HG02678 (cell line): ENCODE results near the gene MCF2L.

Experiments
- ATAC-seq: cut with Tn5 transposase; IDR thresholded peaks from one replicate; pipeline ENCODE4 v1.9.1; 2021; ENCODE audit warnings: mild to moderate bottlenecking, moderate library complexity; ENCODE audit not compliant: unreplicated experiment

The MCF2L gene

GRCh38 chr13:113080361-113080831, 111.4 kb downstream of the MCF2L start:
- ATAC-seq: no peak

DNA sequence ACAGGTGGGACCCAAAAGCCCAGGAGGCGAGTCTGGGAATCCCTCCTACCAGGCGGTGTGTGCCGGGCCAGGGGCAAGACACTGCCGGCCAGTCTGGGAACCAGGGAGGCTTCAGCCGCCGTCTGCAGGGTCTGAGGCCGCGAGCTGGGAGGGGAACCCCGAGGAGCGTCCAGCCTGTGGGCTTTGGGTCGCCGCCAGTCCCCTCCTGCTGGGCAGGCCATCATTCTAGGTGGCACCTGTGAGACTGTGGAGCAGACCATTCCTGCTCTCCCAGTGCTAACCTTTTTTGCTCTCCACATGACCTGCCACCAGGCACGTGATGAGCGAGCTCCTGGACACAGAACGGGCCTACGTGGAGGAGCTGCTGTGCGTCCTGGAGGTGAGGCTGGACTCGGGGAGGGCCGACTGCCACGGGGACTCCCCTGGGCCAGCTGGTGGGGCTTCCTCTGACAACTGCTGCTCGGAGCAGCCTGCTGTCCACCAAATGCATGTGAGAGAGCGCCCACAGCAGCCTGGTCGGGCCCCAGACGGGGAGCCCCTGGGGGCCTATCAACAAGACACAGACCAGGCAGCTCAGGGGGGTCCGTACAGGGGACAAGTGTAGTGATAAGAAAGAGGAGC, 112.0 kb downstream of the MCF2L start:
- ATAC-seq: no peak

DNA sequence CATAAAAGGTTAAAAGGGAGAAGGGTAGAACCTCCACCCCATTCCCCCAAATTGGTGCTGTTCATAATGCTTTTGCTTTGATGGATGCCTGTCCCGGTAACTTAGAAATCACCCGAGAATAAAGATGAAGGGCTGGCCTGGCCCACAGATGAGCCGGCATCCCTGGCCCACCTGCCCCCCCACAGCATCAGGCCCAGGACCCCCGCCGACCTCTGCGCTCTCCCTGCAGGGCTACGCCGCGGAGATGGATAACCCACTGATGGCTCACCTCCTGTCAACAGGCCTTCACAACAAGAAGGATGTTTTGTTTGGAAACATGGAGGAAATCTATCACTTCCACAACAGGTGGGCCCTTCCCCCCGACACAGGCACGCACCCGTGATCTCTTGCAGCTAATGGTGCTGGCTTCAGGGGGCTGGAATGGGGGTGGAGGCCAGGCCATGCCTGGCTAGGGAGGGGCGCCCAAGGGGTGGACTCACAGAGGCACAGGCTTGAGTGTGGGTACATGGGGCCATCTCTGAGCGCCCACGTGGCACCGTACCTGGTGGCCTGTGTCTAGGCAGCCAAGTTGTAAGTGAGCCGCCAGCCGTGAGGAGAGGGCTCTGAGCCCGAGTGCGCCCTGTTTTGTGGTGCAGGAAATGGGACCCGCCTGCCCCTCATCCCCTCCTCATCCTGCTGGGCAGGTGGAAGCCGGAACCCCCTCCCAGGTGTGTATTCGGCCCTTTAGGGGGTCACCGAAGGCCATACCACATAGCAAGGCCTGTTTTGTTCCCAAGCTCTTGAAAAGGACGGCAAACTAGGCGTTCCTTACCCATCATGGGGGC, 113.4 kb downstream of the MCF2L start:
- ATAC-seq: no peak

GRCh38 chr13:113083022-113083373, 114.0 kb downstream of the MCF2L start:
- no peak for ATAC-seq

- ATAC-seq: no peak
Observed at GRCh38 chr13:113083402-113084061, 114.5 kb downstream of the MCF2L start.

- no peak for ATAC-seq
Observed at GRCh38 chr13:113084094-113084942, 115.3 kb downstream of the MCF2L start.

GRCh38 chr13:113084943-113085540, 116.0 kb downstream of the MCF2L start:
- ATAC-seq: no peak

GRCh38 chr13:113086031-113086750, 117.2 kb downstream of the MCF2L start:
- no peak for ATAC-seq

DNA sequence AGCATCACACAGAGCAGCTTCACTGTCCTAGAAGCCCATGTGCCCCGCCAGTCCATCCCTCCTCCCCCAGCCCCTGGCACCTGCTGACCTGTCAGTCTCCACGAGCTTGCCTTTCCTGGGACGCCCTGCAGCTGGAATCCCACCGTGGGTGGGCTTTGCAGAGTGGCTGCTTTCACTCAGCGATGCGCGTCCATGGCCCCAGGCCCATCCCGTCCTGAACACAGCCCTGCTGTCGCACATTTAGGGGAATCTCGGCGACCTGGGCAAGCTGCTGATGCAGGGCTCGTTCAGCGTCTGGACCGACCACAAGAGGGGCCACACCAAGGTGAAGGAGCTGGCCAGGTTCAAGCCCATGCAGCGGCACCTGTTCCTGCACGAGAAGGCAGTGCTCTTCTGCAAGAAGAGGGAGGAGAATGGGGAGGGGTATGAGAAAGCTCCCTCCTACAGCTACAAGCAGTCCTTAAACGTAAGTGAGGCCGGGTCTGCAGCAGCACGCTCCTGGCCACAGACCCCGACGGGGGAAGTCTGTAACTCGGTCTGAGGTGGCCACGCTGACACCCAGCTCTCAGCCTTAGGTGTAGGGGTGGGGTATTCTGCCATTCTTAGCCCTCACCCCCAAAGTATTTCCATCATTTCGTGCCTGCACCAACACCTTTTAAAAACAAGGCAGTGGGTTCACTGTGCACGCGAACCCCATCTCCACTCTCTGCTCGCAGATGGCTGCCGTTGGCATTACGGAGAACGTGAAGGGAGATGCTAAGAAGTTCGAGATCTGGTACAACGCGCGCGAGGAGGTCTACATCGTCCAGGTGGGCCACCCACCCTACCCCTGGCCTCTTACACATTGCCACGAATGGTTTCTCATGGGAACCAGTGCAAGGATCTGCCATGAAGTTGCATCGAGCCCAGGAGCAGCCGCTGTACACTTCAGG, 118.2 kb downstream of the MCF2L start:
- no peak for ATAC-seq

GRCh38 chr13:113087923-113088690, 119.1 kb downstream of the MCF2L start:
- no peak for ATAC-seq

DNA sequence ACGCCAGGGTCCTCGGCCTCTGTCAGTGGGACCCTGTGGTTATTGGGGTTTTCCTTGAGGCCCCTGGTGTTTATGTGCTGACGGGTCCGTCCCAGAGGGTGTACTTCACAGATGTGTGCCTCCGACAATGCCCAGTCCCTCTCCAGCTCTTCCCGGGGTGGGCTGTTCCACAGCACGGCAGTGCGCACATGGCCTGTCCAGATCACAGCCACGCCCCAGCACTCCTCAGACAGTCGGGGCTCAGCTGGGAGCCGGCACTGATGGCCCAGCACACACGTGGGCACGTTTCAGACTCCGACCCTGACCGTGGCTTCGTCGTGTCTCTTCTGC, 119.6 kb downstream of the MCF2L start:
- ATAC-seq: no peak

DNA sequence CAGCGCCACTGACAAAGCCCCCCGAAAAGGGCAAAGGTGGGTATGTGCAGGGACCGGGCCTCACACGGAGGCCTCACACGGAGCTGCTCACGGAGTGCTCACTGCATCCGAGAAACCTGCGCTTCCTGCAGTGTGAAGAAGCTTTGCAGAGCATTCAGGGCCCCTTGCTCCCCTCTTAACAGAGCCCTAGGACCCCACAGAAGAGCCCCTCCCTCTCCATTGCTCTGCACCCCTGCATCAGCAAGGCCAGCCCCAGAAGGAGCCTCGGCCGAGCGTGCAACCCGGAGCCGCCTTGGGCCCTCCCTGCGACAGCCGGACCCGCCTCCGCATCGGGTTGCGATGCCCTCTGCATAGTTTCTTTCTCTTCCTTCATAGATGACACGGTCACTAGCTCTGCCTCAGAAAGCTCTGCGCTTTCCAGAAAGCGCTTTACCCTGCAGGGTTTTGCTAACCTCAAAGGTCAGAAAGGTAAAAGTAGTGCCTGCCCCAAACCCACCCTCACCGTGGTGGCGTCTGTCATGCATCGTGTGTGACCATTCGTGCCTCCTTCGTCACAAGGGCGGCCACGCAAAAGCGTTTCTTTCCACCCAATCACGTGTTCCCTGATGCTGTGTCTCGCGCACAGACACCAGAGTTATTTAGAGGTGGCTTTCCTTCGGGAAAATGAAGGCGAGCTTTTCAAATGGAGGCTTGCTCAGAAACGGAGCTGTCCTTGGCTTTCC, 120.8 kb downstream of the MCF2L start:
- no peak for ATAC-seq

- ATAC-seq: no peak
Observed at GRCh38 chr13:113090415-113090770, 121.4 kb downstream of the MCF2L start.

DNA sequence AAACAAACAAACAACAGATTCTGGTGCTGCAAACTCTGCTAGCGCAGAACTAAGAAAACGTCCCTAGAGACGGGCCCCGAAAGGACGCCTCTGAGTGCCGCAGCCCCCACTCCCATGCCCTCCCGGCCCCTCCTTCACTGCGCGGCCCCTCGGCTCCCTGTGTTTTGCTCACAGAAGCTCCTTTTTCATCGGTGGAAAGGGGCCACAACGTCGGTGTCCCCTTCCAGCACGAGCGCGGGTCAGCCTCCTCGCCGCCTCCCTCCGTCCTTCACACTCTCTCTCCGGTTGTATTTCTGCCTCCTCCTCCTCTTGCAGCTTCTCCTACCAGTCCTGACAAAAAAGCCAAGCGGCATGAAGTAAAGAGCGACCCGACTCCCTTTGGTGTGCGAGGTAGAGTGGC, 121.8 kb downstream of the MCF2L start:
- ATAC-seq: no peak

GRCh38 chr13:113091211-113091771, 122.3 kb downstream of the MCF2L start:
- ATAC-seq: no peak

DNA sequence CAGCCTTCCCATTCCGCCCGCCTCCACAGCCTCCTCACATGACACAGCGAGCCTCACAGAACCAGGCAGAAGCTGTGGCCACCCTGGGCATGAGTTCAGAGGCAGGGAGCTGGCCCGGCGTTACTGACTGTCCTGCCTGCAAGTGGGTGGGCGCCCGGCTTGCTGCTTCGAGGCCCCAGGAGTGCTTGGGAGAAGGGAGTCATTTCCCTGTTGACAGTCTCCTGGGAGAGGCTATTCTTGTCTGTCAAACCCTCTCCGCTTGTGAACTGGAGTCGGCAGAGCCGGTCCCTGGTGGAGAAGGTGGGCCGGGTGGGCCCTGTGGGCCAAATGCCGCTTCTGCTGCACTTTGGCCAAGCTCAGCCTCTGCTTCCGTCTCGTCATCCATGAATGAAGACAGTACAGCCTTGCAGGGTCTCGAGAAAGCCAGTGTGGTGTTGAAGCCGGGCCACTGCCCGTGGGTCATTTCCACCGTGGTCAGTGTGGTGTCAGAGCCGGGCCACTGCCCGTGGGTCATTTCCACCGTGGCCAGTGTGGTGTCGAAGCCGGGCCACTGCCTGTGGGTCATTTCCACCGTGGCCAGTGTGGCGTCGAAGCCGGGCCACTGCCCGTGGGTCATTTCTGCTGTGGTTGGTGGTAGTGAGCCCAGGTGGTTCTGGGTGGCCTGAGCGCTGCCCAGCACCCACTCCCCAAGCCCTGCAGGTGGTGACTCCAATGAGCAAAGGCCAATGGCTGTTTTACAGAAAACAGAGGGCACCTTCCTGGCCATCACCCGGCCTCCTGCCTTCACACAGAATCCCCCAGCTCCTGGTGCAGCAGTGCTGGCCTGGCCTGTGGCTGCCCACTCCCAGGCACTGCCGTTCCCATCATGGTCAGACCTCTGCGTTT, 123.1 kb downstream of the MCF2L start:
- ATAC-seq: no peak
